ENCODE results near the gene MAN1C1.
"Not testable (repeated sequence)": the region's sequence is repeated elsewhere in the genome, so short reads cannot be mapped to it uniquely, and the experiment has no call there.

MAN1C1 gene

DNA sequence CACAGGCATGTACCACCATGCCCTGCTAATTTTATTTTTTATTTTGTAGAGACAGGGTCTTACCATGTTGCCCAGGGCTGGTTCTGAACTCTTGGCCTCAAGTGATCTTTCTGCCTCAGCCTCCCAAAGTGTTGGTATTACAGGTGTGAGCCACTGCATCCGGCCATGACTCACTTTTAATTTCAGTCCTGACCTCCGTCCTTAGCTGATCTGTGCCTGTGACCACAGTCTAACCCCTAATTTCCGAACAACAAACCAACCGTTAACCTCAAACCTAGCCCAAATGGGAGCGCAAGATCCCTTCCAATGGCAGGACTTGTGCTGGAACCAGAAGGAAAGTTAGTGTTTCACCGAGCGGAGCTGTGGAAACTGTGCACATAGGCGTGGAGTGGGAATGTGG lies 29.3 kb upstream of the MAN1C1 start:
- ATAC-seq, result no peak

DNA sequence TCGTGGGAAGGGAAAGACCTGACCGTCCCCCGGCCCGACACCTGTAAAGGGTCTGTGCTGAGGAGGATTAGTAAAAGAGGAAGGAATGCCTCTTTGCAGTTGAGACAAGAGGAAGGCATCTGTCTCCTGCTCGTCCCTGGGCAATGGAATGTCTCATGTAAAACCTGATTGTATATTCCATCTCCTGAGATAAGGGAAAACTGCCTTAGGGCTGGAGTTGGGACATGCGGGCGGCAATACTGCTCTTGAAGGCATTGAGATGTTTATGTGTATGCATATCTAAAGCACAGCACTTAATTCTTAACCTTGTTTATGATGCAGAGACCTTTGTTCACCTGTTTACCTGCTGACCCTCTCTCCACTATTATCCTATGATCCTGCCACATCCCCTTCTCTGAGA lies 28.4 kb upstream of the MAN1C1 start:
- ATAC-seq, result not testable (repeated sequence)

More for the DNA sequence above, 29.3 kb upstream of the MAN1C1 start:
- TF ChIP-seq, protein P1, sequence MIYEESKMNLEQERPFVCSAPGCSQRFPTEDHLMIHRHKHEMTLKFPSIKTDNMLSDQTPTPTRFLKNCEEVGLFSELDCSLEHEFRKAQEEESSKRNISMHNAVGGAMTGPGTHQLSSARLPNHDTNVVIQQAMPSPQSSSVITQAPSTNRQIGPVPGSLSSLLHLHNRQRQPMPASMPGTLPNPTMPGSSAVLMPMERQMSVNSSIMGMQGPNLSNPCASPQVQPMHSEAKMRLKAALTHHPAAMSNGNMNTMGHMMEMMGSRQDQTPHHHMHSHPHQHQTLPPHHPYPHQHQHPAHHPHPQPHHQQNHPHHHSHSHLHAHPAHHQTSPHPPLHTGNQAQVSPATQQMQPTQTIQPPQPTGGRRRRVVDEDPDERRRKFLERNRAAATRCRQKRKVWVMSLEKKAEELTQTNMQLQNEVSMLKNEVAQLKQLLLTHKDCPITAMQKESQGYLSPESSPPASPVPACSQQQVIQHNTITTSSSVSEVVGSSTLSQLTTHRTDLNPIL (CRISPR knock-in tag; IDR thresholded peaks at IDR 0.05; ENCODE audit: low read depth), result no peak
- TF ChIP-seq ISL1 (CRISPR knock-in tag; IDR thresholded peaks at IDR 0.05), result no peak
- TF ChIP-seq ZC3H10 (CRISPR knock-in tag; IDR thresholded peaks at IDR 0.05), result no peak
- TF ChIP-seq, protein P2, sequence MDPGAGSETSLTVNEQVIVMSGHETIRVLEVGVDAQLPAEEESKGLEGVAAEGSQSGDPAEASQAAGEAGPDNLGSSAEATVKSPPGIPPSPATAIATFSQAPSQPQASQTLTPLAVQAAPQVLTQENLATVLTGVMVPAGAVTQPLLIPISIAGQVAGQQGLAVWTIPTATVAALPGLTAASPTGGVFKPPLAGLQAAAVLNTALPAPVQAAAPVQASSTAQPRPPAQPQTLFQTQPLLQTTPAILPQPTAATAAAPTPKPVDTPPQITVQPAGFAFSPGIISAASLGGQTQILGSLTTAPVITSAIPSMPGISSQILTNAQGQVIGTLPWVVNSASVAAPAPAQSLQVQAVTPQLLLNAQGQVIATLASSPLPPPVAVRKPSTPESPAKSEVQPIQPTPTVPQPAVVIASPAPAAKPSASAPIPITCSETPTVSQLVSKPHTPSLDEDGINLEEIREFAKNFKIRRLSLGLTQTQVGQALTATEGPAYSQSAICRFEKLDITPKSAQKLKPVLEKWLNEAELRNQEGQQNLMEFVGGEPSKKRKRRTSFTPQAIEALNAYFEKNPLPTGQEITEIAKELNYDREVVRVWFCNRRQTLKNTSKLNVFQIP (CRISPR knock-in tag; IDR thresholded peaks at IDR 0.05; ENCODE audit: borderline replicate concordance, low read depth), result no peak
- TF ChIP-seq ESRRG (CRISPR knock-in tag; IDR thresholded peaks at IDR 0.05), result no peak
- no peak for TF ChIP-seq PPARA (CRISPR knock-in tag; IDR thresholded peaks at IDR 0.05; ENCODE audit: borderline replicate concordance)

DNA sequence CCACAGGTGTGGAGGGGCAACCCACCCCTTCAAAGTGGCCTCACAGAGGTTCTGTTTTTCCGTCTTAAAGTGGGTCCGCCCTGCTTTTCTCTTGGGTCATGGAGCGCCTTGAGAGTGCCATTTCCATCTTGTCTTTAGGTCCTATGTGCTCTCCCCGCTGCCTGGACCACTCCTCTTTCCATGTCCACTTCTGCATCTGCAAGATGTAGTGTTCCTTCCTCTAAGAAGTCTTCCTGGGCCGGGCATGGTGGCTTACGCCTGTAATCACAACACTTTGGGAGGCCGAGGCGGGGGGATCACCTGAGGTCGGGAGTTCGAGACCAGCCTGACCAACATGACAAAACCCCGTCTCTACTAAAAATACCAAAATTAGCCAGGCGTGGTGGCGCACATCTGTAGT lies 27.8 kb upstream of the MAN1C1 start:
- ATAC-seq, result not testable (repeated sequence)

DNA sequence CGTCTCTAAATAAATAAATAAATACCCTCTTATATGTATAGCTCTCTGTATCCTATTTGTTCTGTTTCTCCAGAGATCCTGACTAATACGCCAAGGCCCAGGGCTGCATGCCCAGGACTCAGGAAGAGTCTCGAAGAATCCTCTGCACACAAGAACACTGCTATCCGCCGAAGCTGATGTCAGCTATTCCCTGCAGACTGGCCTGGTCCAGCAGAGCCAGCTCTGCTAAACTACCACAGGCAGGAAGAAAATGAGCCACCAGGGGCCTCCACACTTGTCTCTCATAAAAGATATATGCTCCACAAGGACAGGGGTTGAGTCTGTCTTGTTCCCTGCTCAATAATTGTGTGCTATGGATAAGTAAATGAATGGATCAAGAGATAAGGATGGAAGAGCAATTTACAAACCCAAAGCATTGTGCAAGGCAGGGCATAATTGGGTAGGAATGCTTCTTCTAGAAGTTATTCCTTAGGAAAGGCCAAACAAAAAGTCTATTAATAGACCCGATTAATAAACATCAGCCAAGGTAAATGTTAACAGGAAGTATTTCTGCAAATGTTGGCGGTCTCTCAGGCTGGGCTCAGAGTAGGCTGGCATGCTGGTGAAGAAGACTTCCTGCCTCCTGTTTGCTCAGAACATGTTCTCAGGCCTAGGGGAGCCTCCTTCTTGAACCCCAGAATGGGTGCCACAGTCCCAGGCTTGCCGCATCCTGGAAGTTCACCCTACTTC lies 26.3 kb upstream of the MAN1C1 start:
- ATAC-seq, result no peak
- no peak for TF ChIP-seq ISL1 (CRISPR knock-in tag; IDR thresholded peaks at IDR 0.05)
- TF ChIP-seq ZFP30 (CRISPR knock-in tag; IDR thresholded peaks at IDR 0.05), result no peak
- TF ChIP-seq ZNF70 (CRISPR knock-in tag; IDR thresholded peaks at IDR 0.05), result no peak
- TF ChIP-seq GLIS3 (CRISPR knock-in tag; IDR thresholded peaks at IDR 0.05), result no peak
- TF ChIP-seq ZFP3 (CRISPR knock-in tag; IDR thresholded peaks at IDR 0.05), result no peak
- TF ChIP-seq, protein P3, sequence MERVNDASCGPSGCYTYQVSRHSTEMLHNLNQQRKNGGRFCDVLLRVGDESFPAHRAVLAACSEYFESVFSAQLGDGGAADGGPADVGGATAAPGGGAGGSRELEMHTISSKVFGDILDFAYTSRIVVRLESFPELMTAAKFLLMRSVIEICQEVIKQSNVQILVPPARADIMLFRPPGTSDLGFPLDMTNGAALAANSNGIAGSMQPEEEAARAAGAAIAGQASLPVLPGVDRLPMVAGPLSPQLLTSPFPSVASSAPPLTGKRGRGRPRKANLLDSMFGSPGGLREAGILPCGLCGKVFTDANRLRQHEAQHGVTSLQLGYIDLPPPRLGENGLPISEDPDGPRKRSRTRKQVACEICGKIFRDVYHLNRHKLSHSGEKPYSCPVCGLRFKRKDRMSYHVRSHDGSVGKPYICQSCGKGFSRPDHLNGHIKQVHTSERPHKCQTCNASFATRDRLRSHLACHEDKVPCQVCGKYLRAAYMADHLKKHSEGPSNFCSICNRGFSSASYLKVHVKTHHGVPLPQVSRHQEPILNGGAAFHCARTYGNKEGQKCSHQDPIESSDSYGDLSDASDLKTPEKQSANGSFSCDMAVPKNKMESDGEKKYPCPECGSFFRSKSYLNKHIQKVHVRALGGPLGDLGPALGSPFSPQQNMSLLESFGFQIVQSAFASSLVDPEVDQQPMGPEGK (CRISPR knock-in tag; IDR thresholded peaks at IDR 0.05; ENCODE audit: borderline replicate concordance), result no peak
- no peak for TF ChIP-seq RARB (CRISPR knock-in tag; IDR thresholded peaks at IDR 0.05)
- TF ChIP-seq TCF4 (CRISPR knock-in tag; IDR thresholded peaks at IDR 0.05; ENCODE audit: borderline replicate concordance), result no peak
- TF ChIP-seq ARNTL (CRISPR knock-in tag; IDR thresholded peaks at IDR 0.05; ENCODE audit: borderline replicate concordance, low read depth), result no peak
- no peak for TF ChIP-seq ZNF565 (CRISPR knock-in tag; conservative IDR thresholded peaks at IDR 0.05; ENCODE audit: low read depth)
- TF ChIP-seq TOX (CRISPR knock-in tag; IDR thresholded peaks at IDR 0.05; ENCODE audit: borderline replicate concordance), result no peak
- TF ChIP-seq PPARA (CRISPR knock-in tag; IDR thresholded peaks at IDR 0.05; ENCODE audit: borderline replicate concordance), result no peak
- TF ChIP-seq ZNF8 (CRISPR knock-in tag; IDR thresholded peaks at IDR 0.05), result no peak
- TF ChIP-seq CSDC2 (CRISPR knock-in tag; IDR thresholded peaks at IDR 0.05), result no peak
- no peak for TF ChIP-seq BACH2 (CRISPR knock-in tag; IDR thresholded peaks at IDR 0.05; ENCODE audit: borderline replicate concordance)
- TF ChIP-seq, protein P4, sequence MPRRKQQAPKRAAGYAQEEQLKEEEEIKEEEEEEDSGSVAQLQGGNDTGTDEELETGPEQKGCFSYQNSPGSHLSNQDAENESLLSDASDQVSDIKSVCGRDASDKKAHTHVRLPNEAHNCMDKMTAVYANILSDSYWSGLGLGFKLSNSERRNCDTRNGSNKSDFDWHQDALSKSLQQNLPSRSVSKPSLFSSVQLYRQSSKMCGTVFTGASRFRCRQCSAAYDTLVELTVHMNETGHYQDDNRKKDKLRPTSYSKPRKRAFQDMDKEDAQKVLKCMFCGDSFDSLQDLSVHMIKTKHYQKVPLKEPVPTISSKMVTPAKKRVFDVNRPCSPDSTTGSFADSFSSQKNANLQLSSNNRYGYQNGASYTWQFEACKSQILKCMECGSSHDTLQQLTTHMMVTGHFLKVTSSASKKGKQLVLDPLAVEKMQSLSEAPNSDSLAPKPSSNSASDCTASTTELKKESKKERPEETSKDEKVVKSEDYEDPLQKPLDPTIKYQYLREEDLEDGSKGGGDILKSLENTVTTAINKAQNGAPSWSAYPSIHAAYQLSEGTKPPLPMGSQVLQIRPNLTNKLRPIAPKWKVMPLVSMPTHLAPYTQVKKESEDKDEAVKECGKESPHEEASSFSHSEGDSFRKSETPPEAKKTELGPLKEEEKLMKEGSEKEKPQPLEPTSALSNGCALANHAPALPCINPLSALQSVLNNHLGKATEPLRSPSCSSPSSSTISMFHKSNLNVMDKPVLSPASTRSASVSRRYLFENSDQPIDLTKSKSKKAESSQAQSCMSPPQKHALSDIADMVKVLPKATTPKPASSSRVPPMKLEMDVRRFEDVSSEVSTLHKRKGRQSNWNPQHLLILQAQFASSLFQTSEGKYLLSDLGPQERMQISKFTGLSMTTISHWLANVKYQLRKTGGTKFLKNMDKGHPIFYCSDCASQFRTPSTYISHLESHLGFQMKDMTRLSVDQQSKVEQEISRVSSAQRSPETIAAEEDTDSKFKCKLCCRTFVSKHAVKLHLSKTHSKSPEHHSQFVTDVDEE (CRISPR knock-in tag; IDR thresholded peaks at IDR 0.05), result no peak
- TF ChIP-seq, protein P5, sequence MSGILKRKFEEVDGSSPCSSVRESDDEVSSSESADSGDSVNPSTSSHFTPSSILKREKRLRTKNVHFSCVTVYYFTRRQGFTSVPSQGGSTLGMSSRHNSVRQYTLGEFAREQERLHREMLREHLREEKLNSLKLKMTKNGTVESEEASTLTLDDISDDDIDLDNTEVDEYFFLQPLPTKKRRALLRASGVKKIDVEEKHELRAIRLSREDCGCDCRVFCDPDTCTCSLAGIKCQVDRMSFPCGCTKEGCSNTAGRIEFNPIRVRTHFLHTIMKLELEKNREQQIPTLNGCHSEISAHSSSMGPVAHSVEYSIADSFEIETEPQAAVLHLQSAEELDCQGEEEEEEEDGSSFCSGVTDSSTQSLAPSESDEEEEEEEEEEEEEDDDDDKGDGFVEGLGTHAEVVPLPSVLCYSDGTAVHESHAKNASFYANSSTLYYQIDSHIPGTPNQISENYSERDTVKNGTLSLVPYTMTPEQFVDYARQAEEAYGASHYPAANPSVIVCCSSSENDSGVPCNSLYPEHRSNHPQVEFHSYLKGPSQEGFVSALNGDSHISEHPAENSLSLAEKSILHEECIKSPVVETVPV (CRISPR knock-in tag; IDR thresholded peaks at IDR 0.05), result no peak
- no peak for TF ChIP-seq SNAI2 (CRISPR knock-in tag; IDR thresholded peaks at IDR 0.05)
- TF ChIP-seq, protein P1 (CRISPR knock-in tag; IDR thresholded peaks at IDR 0.05; ENCODE audit: low read depth), result no peak
- no peak for TF ChIP-seq ESRRG (CRISPR knock-in tag; IDR thresholded peaks at IDR 0.05)

Measured in SK-N-SH treated with all-trans-retinoic acid at 6 μM for 48 hours (cell line).